GM12874 (cell line): ENCODE results near the gene ABCB6.

Experiments used
- TF ChIP-seq, protein P1 (sequence below): IDR thresholded peaks from 2 replicates; pipeline ENCODE4 v1.5.1; 2011; ENCODE audit warnings: low read depth, mild to moderate bottlenecking, control low read depth, low read length, moderate library complexity; ENCODE audit not compliant: insufficient read depth

ABCB6 gene

DNA sequence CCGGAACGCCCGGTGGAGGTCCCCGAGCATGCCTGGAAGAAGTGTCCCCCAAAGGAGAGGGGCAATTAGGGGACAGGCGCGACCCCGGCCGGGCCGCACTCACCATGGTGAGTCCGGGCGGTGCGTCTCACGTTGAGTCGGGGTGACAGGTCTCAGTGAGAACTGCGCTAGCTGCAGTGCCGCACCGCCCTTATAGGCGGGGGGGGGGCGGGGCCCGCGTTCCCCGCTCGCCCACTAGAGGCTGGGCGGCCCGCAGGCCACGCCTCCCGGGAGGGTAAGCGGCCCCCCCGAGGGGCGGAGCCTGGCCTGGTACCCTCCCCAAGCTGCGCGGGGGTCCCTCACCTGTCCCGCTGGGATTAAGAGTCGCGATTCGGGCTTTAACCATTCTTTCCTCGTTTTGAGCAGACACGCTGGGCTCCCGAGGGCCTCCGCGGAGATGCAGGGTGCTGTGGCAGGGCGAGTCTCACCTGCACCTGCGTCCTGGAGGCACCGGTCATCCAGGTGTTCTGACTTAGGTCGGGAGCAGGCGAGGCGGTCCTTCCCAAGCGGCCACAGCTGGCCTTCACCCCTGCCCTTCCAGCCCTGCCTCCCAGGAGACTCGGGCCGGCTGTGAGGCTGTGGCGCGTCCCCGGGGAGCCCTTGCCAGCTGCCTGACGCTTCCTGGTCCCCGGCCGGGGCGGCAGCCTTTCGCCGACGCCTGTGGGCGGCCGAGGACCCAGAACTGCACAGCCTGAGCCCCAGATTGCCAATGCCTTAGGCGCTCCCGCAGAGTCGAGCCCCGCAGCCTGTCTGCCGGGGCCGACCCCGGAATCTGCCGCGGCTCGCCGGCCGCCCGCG lies 35.2 kb upstream of the ABCB6 start, which contains the start of gene TUBA4A:
TSS of gene TUBA4A (minus strand) at position 166 of the 837 bp plus-strand sequence. CDS start at position 106, 60 bp downstream.
- TF ChIP-seq, protein P1, sequence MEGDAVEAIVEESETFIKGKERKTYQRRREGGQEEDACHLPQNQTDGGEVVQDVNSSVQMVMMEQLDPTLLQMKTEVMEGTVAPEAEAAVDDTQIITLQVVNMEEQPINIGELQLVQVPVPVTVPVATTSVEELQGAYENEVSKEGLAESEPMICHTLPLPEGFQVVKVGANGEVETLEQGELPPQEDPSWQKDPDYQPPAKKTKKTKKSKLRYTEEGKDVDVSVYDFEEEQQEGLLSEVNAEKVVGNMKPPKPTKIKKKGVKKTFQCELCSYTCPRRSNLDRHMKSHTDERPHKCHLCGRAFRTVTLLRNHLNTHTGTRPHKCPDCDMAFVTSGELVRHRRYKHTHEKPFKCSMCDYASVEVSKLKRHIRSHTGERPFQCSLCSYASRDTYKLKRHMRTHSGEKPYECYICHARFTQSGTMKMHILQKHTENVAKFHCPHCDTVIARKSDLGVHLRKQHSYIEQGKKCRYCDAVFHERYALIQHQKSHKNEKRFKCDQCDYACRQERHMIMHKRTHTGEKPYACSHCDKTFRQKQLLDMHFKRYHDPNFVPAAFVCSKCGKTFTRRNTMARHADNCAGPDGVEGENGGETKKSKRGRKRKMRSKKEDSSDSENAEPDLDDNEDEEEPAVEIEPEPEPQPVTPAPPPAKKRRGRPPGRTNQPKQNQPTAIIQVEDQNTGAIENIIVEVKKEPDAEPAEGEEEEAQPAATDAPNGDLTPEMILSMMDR = no peak

DNA sequence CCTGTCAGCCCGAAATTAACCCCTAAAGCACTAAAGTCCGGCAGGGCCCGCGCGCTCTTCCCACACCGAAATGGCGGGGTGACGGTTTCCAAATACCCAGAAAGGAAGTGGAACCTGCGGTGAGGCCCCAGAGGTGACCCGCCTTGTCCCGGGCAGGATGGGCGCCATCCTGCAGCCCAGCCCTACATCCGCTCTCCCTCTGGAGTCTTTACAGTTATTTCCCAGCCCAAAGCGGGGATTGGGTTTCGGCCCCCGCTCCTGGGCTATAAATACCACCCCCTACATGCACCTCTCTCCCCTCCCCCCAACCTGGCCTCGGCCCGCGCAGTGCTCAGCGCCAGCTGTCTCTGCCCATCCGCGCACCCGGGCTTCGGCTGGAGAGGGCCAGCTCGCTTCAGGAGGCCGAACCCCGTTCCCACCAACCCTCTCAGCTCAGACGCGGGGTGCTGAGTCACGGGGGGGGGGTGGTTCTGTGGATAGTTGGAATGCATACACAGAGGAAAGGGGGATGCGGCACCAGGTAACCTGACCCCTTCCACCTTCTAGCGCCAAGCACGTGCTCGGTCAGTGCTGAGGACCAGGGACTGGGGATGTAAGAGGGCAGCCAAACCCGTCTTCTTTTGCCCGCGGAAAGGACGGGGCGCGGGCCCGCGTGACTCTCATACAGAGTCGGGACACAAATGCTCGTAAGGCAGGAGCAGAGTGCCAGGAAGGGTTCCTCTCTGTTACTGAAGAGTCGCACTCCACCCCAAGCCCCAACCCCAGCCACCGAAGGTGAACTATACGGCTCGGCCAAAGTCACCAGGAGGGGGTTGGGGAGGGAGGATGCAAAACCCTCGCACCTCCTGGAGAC lies 34.4 kb upstream of the ABCB6 start, which contains the start of gene TUBA4B:
TSS of gene TUBA4B (plus strand) at position 344 of the 853 bp plus-strand sequence. CDS start at position 509, 165 bp downstream.
- TF ChIP-seq, protein P1 = no peak

DNA sequence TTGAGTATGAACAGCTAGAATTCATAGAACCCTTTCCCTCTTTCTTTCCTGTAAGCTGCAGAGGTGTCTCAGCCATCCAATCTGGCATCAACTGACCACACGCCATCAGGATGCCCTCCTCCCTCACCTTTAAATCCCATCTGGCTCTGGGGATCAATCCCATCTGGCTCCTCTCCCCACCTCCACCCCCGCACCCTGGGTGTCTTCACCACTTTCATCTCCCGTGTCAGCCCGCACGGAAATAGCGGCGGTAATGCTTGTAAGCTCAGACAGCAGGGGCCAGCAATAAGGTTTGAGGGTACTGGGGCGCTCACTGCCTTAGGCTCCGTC lies 33.8 kb upstream of the ABCB6 start:
- TF ChIP-seq, protein P1 = no peak

DNA sequence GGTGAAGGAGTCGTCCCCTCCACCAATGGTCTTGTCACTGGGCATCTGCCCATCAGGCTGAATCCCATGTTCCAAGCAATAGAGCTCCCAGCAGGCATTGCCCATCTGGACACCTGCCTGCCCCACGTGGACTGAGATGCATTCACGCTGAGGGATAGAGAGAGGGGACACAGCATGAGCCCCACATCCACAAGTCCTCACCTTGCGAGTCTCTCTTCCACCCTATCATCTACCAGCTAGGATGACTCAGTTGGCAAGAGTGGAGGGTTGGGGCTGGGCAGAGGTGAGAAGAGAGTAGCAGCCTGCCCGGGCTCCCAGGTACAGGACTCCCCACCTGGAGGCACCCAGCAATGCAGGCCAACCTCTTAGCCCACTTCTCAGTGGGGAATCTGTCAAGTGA lies 33.3 kb upstream of the ABCB6 start:
- TF ChIP-seq, protein P1 = no peak

DNA sequence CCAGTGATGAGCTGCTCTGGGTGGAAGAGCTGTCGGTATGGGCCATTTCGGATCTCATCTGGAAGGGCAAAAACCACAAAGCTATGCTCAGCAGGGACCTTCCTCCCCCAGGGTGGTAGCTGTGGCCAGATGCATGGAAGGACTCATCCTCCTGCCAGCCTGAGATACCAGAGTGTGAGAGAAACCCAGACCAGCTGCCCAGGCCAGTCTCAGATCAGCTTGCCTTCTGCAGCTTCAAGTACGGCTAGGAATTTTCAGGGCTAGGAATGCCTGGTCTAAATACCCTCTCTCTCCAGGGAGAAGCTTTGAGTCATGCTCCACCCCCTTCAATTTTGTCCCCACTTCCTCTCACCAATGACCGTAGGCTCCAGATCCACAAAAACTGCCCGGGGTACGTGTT lies 32.9 kb upstream of the ABCB6 start:
- TF ChIP-seq, protein P1 = no peak

DNA sequence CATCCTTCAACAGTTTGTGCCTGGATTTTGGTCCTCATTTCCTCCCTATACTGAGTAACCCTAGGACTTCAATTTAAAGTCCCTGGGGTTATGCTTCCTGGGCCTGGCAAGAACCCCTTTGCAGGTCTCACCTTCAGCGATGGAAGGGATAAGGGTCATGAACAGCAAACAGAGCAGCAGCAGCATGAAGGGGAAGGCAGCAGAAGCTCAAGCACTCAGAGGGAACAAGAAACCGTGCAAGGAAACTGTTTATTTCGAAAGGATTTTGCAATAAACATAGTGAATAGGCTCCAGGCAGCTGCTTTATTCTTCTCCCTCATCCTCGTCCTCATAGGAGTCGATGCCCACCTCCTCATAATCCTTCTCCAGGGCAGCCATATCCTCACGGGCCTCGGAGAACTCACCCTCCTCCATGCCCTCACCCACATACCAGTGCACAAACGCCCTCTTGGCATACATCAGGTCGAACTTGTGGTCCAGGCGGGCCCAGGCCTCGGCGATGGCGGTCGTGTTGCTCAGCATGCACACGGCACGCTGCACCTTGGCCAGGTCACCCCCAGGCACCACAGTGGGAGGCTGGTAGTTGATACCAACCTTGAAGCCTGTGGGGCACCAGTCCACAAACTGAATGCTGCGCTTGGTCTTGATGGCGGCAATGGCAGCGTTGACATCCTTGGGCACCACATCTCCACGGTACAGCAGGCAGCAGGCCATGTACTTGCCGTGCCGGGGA lies 31.5 kb upstream of the ABCB6 start:
- TF ChIP-seq, protein P1 = no peak
